Mucosa of descending colon (tissue), 3 donors: ENCODE data around the gene SMIM36. TPM values are rescaled to one million over a fixed set of nuclear protein-coding genes. Genes with fewer than 3 reads are reported as not detected.
"Not testable (repeated sequence)": the region's sequence is repeated elsewhere in the genome, so short reads cannot be mapped to it uniquely, and the experiment has no call there.

Source experiments
- ATAC-seq: fragments of 200-7000 bp; cut with Tn5 transposase; one replicate; pipeline ENCODE4 v1.9.1; 2020; ENCODE audit warnings: mild to moderate bottlenecking, moderate library complexity
- DNase-seq, 3 donors: peaks; one replicate each; pipeline ENCODE4 v3.0.0-alpha.2; 2020
- H3K36me3 ChIP-seq: fragments of 200-600 bp; one replicate; pipeline ENCODE4 v1.8.0; 2021; ENCODE audit warnings: low read depth, mild to moderate bottlenecking
- H3K4me1 ChIP-seq: fragments of 200-600 bp; one replicate; pipeline ENCODE4 v1.8.0; 2021; ENCODE audit warnings: low read depth, mild to moderate bottlenecking
- H3K4me3 ChIP-seq: fragments of 200-600 bp; one replicate; pipeline ENCODE4 v1.8.0; 2021; ENCODE audit warnings: mild to moderate bottlenecking
- H3K9me3 ChIP-seq: fragments of 200-600 bp; one replicate; pipeline ENCODE4 v1.8.0; 2021; ENCODE audit warnings: mild to moderate bottlenecking
- intact Hi-C, 2 donors: fragments of 100-400 bp; cut with DNase I in 1 of 2; cut with micrococcal nuclease in 1 of 2; formaldehyde crosslinking; loops; one replicate each; pipeline versions ENCODE4 v1.11.0 to v1.11.1; 2022; cut with DNase I, micrococcal nuclease
- total RNA-seq, 3 donors: library from RNA; stranded (reverse); fragmentation: NEBNext Ultra II Directional in 2 of 3; extraction: Animal tissue kit (Norgen Biotek cat#: 25700) in 2 of 3; gene quantifications; one replicate each; pipeline versions ENCODE4 v1.2.1 to v1.2.4, GENCODE V29; 2021 to 2023
- TF ChIP-seq, protein P1 (sequence below): fragments of 200-600 bp; IDR thresholded peaks from one replicate; pipeline ENCODE4 v1.8.0; 2022; ENCODE audit warnings: antibody characterized with exemption, mild to moderate bottlenecking
- donor health status: DM: no; HTN: no; CAD: no; lungs with moderate emphysema.
- donor health status: DM: no; HTN: no; CAD: no.
- donor health status: DM: no; HTN: yes; CAD: no.

Gene SMIM36
- total RNA-seq, 3 donors from 2014 or later: not detected

DNA sequence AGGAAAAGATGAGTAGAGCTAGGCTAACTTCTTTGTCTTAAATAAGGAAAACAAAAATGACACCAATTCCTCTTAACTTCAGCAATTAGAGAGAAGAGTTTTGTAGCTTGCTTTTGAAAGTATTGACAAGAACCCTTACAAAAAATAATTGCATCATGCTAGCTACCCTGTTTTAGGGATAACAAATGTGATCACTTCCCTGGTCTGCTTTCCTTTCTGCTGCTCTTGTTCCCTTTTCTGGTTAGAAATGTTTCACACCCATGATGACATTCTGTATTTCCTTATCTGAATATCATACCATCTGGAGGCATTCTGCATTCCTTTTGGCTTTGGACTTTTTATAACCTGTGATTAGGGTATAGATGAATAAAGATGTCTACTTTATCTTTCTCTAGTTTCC, 9.9 kb upstream of the SMIM36 start:
- no peaks in the 10 kb centered on the region for H3K9me3 ChIP-seq
- TF ChIP-seq, protein P1, sequence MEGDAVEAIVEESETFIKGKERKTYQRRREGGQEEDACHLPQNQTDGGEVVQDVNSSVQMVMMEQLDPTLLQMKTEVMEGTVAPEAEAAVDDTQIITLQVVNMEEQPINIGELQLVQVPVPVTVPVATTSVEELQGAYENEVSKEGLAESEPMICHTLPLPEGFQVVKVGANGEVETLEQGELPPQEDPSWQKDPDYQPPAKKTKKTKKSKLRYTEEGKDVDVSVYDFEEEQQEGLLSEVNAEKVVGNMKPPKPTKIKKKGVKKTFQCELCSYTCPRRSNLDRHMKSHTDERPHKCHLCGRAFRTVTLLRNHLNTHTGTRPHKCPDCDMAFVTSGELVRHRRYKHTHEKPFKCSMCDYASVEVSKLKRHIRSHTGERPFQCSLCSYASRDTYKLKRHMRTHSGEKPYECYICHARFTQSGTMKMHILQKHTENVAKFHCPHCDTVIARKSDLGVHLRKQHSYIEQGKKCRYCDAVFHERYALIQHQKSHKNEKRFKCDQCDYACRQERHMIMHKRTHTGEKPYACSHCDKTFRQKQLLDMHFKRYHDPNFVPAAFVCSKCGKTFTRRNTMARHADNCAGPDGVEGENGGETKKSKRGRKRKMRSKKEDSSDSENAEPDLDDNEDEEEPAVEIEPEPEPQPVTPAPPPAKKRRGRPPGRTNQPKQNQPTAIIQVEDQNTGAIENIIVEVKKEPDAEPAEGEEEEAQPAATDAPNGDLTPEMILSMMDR: no peak
- no peaks in the 10 kb centered on the region for H3K4me1 ChIP-seq
- H3K4me3 ChIP-seq: no peak overlapping the region
- DNase-seq (no peak), ATAC-seq (no peak)
- H3K36me3 ChIP-seq: no peaks in the 10 kb centered on the region
- intact Hi-C loops: loop anchor here in 1 of 2 donors (10.0 kb wide), 1 partner anchor 124 kb away; no protein-coding TSS in a partner anchor

DNA sequence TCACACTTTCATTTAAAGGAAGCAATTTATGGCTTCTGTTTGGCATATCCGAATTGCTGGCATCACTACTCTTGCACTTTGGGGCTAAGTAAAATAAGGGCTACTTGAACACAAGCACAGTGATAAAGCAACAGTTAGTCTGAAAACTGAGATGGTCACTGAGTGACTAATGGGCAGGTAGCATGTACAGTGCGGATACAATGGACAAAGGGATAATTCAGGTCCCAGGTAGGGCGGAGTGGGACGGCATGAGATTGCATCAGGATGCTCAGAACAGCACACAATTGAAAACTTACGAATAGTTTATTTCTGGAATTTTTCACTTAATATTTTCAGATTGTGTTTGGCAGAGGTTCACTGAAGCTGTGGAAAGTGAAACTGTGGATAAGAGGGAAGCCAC, 9.2 kb upstream of the SMIM36 start:
- no peaks in the 10 kb centered on the region for H3K9me3 ChIP-seq
- no peaks in the 10 kb centered on the region for H3K36me3 ChIP-seq
- H3K4me1 ChIP-seq: no peaks in the 10 kb centered on the region
- TF ChIP-seq, protein P1: no peak
- DNase-seq: no peak
- intact Hi-C loops: loop anchor here in 1 of 2 donors (10.0 kb wide), 1 partner anchor 124 kb away; no protein-coding TSS in a partner anchor
- no peak for ATAC-seq
- H3K4me3 ChIP-seq: no peak overlapping the region

DNA sequence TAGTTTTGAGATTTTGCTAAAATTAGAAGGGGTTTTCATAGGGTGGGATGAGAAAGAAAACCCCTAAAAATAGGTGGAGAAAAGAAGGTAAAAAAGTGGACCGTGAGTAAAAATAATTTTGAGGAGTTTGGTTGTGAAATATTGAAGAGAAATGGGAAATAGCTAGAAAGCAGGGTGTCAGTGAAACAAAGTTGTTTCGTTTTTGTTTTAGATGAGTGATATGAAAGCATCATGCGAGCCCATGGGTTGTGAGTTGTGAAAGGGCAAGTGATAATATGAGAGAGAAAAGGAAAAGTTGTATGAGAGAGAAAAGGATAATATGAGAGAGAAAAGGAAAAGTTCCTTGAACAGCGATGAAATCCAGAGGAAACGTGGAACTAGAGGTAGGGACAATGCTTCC, 7.3 kb upstream of the SMIM36 start:
- no peak for ATAC-seq
- Histone ChIP-seq H3K36me3 (no peaks in the 10 kb centered on the region), H3K4me3 (no peak overlapping the region), H3K9me3 (no peaks in the 10 kb centered on the region), H3K4me1 (no peaks in the 10 kb centered on the region)
- TF ChIP-seq, protein P1: no peak
- intact Hi-C loops: no loop called here
- no peak for DNase-seq

DNA sequence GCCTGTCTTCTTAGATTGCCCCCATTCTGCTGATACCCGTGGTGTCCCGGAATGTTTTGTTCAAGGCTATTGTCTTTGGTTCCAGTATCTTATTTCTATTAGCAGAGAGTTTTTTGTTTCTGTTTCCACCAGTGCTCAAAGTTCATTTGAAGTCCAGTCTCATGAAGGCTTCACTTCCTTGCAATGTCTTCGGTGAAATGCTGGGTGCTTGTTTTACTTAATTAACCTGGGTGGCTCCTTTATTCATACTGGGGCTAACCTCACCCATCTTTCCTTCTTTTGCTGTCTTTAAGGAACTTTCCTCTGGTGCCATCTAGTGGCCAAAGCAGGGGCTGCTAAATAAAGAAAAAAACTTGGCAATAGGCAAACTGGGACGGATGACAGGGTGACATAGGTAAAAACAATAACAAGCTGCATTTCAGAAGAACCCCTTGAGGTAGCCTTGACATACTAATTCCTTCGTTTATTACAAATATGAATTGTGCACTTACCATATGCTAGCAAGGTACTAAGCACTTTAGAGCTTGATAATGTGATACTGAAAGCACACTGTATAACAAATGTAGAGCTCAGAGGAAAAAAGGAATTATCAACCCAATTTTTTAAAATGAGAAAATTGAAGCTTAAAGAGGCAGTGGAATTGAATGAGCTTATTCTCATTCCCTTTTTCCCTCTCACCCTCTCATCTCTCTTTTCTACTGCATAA, 2.8 kb upstream of the SMIM36 start:
- DNase-seq (peak in 2 of 3 donors; percentile 39 to 94), ATAC-seq (peak; percentile 85)
- TF ChIP-seq, protein P1: peak; percentile 77
- no peaks in the 10 kb centered on the region for H3K36me3 ChIP-seq
- no peaks in the 10 kb centered on the region for H3K9me3 ChIP-seq
- H3K4me1 ChIP-seq: no peaks in the 10 kb centered on the region
- intact Hi-C loops: no loop called here
- H3K4me3 ChIP-seq: no peak overlapping the region

DNA sequence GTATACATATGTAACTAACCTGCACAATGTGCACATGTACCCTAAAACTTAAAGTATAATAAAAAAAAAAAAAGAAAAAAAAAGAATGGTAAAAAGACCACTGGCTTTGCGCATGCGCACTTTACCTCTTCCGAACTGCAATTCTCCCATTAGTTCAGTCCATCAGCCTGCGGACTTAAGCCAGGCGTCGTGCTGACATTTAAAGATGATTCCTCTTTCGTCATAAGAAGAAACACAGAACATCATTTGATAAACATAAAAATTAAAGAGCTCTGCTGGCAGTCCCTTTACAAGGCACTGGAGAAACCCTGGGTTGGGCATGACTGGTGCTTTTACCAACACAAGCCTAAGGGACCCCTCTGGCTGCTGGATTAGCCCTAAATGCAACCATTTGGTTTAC, 3.6 kb downstream of the SMIM36 start:
- H3K9me3 ChIP-seq, H3K36me3 ChIP-seq, H3K4me3 ChIP-seq, intact Hi-C loops, H3K4me1 ChIP-seq, DNase-seq, ATAC-seq: not testable (repeated sequence)

DNA sequence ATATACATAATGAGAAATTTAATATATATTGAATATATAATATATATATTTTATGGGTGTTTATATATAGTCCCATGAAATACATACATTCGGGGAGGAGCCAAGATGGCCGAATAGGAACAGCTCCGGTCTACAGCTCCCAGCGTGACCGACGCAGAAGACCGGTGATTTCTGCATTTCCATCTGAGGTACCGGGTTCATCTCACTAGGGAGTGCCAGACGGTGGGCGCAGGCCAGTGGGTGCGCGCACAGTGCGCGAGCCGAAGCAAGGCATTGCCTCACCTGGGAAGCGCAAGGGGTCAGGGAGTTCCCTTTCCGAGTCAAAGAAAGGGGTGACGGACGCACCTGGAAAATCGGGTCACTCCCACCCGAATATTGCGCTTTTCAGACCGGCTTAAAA, 9.6 kb downstream of the SMIM36 start:
- DNase-seq, H3K9me3 ChIP-seq, ATAC-seq, H3K36me3 ChIP-seq, H3K4me3 ChIP-seq, intact Hi-C loops, H3K4me1 ChIP-seq: not testable (repeated sequence)
